ENCODE measurements around the gene STIM2.
A peak's percentile ranks its signal among the peaks of the same experiment; 100 is the strongest.

The STIM2 gene

GRCh38 chr4:27040356-27040755 lies 179.7 kb downstream of the STIM2 start:
- DNase-seq (ENCODE audit: low read depth, low spot score): no peak

- no peak for DNase-seq (ENCODE audit: low read depth, low spot score)
Measured at GRCh38 chr4:27042411-27042810, 181.8 kb downstream of the STIM2 start.

- DNase-seq (ENCODE audit: low read depth, low spot score): no peak
Measured at GRCh38 chr4:27043200-27043599, 182.6 kb downstream of the STIM2 start.

- no peak for DNase-seq (ENCODE audit: low read depth, low spot score)
Measured at GRCh38 chr4:27046851-27047250, 186.2 kb downstream of the STIM2 start.

- peak; percentile 18 for DNase-seq (ENCODE audit: low read depth, low spot score)
Measured at GRCh38 chr4:27048429-27049238, 188.0 kb downstream of the STIM2 start.

GRCh38 chr4:27049239-27049829 lies 188.7 kb downstream of the STIM2 start:
- no peak for DNase-seq (ENCODE audit: low read depth, low spot score)

- no peak for DNase-seq (ENCODE audit: low read depth, low spot score)
Measured at GRCh38 chr4:27050731-27051130, 190.1 kb downstream of the STIM2 start.

- no peak for DNase-seq (ENCODE audit: low read depth, low spot score)
Measured at GRCh38 chr4:27055221-27055760, 194.7 kb downstream of the STIM2 start.

GRCh38 chr4:27056281-27056680 lies 195.6 kb downstream of the STIM2 start:
- DNase-seq (ENCODE audit: low read depth, low spot score): no peak

- DNase-seq (ENCODE audit: low read depth, low spot score): no peak
Measured at GRCh38 chr4:27057053-27057452, 196.4 kb downstream of the STIM2 start.

- no peak for DNase-seq (ENCODE audit: low read depth, low spot score)
Measured at GRCh38 chr4:27057662-27058061, 197.0 kb downstream of the STIM2 start.

- DNase-seq (ENCODE audit: low read depth, low spot score): no peak
Measured at GRCh38 chr4:27058819-27059406, 198.3 kb downstream of the STIM2 start.

GRCh38 chr4:27059446-27059845 lies 198.8 kb downstream of the STIM2 start:
- no peak for DNase-seq (ENCODE audit: low read depth, low spot score)

- no peak for DNase-seq (ENCODE audit: low read depth, low spot score)
Measured at GRCh38 chr4:27062256-27062655, 201.6 kb downstream of the STIM2 start.

- DNase-seq (ENCODE audit: low read depth, low spot score): no peak
Measured at GRCh38 chr4:27066591-27066990, 205.9 kb downstream of the STIM2 start.

GRCh38 chr4:27068151-27068867 lies 207.7 kb downstream of the STIM2 start:
- no peak for DNase-seq (ENCODE audit: low read depth, low spot score)
